ENCODE measurements around the gene WWC1. TPM values are rescaled to one million over a fixed set of nuclear protein-coding genes. Genes with fewer than 3 reads are reported as not detected.

Gene WWC1
- total RNA-seq, 1 donor from 2014 or later, result 48.6 TPM

DNA sequence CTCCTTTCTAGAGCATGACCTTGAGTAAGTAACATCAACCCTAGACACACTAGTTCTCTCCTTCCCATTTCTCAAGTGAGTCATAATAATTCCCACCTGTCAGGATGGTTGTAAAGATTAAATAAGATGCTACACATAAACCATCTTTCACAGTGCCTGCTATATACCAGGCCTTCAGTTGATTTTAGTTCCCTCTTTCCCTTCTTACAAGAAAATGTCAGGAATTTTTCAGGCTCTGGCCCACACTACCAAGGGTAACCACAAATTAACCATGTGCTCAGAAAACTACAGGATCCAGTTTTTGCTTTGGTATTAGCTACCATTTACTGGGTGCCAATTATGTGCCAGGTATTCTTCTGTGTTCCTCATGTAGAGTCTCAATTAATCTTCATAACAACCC lies 152.1 kb downstream of the WWC1 start:
- Histone ChIP-seq H2AFZ (ENCODE audit: low read depth, low read length) (no peak overlapping the region), H3K36me3 (ENCODE audit: insufficient read depth, low read length) (no peaks in the 10 kb centered on the region), H3K4me2 (ENCODE audit: low read length) (no peak overlapping the region), H4K20me1 (ENCODE audit: insufficient read depth, low read length) (no peaks in the 10 kb centered on the region), H3K79me2 (ENCODE audit: insufficient read depth, low read length) (no peaks in the 10 kb centered on the region), H3K27ac (ENCODE audit: low read depth, low read length) (no peak overlapping the region), H3K4me3 (ENCODE audit: insufficient read depth, low read depth, low read length) (no peak overlapping the region), H3K27me3 (ENCODE audit: insufficient read depth, low read length) (no peaks in the 10 kb centered on the region), H3K4me1 (ENCODE audit: insufficient read depth, low read length) (no peaks in the 10 kb centered on the region), H3K9ac (ENCODE audit: low read length) (no peak overlapping the region), H3K9me3 (ENCODE audit: insufficient read depth, low read depth, low read length) (no peaks in the 10 kb centered on the region)
- H3K9me3 Mint-ChIP-seq (ENCODE audit: unreplicated experiment), result no peaks in the 10 kb centered on the region
- DNase-seq (ENCODE audit: low read depth) (peak; percentile 39), FAIRE-seq (no peak)
- H3K27ac Mint-ChIP-seq (ENCODE audit: unreplicated experiment), result no peak overlapping the region
- TF ChIP-seq, protein P1, sequence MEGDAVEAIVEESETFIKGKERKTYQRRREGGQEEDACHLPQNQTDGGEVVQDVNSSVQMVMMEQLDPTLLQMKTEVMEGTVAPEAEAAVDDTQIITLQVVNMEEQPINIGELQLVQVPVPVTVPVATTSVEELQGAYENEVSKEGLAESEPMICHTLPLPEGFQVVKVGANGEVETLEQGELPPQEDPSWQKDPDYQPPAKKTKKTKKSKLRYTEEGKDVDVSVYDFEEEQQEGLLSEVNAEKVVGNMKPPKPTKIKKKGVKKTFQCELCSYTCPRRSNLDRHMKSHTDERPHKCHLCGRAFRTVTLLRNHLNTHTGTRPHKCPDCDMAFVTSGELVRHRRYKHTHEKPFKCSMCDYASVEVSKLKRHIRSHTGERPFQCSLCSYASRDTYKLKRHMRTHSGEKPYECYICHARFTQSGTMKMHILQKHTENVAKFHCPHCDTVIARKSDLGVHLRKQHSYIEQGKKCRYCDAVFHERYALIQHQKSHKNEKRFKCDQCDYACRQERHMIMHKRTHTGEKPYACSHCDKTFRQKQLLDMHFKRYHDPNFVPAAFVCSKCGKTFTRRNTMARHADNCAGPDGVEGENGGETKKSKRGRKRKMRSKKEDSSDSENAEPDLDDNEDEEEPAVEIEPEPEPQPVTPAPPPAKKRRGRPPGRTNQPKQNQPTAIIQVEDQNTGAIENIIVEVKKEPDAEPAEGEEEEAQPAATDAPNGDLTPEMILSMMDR (IDR thresholded peaks at IDR 0.05; ENCODE audit: insufficient read depth, low read depth, low read length), result no peak
- no peak for TF ChIP-seq EZH2 (IDR thresholded peaks at IDR 0.05; ENCODE audit: insufficient read depth, low read length)
- H3K36me3 Mint-ChIP-seq (ENCODE audit: low read depth, unreplicated experiment), result peaks cover 9% of the 10 kb centered on the region
- no peak overlapping the region for H3K4me3 Mint-ChIP-seq (ENCODE audit: unreplicated experiment)
- H3K4me1 Mint-ChIP-seq (ENCODE audit: low read depth, unreplicated experiment), result peaks cover 18% of the 10 kb centered on the region
- H3K27me3 Mint-ChIP-seq (ENCODE audit: low read depth, unreplicated experiment), result no peaks in the 10 kb centered on the region

DNA sequence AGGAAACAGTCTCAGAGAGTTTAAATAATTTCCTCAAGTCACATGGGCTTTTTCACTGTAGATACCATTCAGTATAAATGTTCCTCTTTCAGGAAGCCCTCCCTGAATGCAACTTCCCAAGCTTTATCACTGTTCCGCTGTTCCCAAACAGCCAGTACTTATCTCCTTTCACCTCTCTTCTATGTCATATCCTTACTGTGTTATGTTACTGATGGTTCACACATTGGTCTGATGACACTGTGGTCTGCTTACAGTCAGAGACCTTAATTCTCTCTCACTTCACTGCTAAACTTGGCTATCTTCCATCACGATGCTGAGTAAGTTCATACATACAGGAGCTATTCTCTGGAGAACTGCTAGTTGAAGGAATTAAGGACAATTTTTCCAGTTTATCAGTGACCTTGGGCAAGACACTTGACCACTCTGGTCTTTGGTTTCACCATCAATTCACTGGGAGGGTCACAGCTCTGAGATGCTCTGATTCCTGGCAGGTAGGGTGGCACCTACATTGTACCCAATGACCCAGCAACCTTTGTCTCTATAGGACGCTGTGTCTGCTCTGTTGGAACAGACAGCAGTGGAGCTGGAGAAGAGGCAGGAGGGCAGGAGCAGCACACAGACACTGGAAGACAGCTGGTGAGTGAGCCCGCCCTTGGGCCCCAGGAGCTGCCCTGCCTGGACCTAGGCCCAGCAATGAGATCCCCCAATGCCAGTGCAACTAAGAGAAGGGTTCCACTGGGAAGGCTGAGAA lies 152.7 kb downstream of the WWC1 start:
- no peak overlapping the region for H3K27ac ChIP-seq (ENCODE audit: low read depth, low read length)
- H3K4me3 ChIP-seq (ENCODE audit: insufficient read depth, low read depth, low read length), result no peak overlapping the region
- no peak overlapping the region for H3K27ac Mint-ChIP-seq (ENCODE audit: unreplicated experiment)
- H3K9me3 Mint-ChIP-seq (ENCODE audit: unreplicated experiment), result no peaks in the 10 kb centered on the region
- FAIRE-seq, result no peak
- peak; percentile 51 for DNase-seq (ENCODE audit: low read depth)
- H3K27me3 Mint-ChIP-seq (ENCODE audit: low read depth, unreplicated experiment), result no peaks in the 10 kb centered on the region
- no peaks in the 10 kb centered on the region for H3K36me3 ChIP-seq (ENCODE audit: insufficient read depth, low read length)
- H2AFZ ChIP-seq (ENCODE audit: low read depth, low read length), result no peak overlapping the region
- no peak overlapping the region for H3K4me3 Mint-ChIP-seq (ENCODE audit: unreplicated experiment)
- no peaks in the 10 kb centered on the region for H4K20me1 ChIP-seq (ENCODE audit: insufficient read depth, low read length)
- no peaks in the 10 kb centered on the region for H3K9me3 ChIP-seq (ENCODE audit: insufficient read depth, low read depth, low read length)
- H3K4me1 ChIP-seq (ENCODE audit: insufficient read depth, low read length), result no peaks in the 10 kb centered on the region
- peaks cover 6% of the 10 kb centered on the region for H3K36me3 Mint-ChIP-seq (ENCODE audit: low read depth, unreplicated experiment)
- no peaks in the 10 kb centered on the region for H3K27me3 ChIP-seq (ENCODE audit: insufficient read depth, low read length)
- H3K4me2 ChIP-seq (ENCODE audit: low read length), result no peak overlapping the region
- TF ChIP-seq EZH2 (IDR thresholded peaks at IDR 0.05; ENCODE audit: insufficient read depth, low read length), result no peak
- TF ChIP-seq, protein P1 (IDR thresholded peaks at IDR 0.05; ENCODE audit: insufficient read depth, low read depth, low read length), result no peak
- H3K79me2 ChIP-seq (ENCODE audit: insufficient read depth, low read length), result no peaks in the 10 kb centered on the region
- H3K4me1 Mint-ChIP-seq (ENCODE audit: low read depth, unreplicated experiment), result peaks cover 18% of the 10 kb centered on the region
- H3K9ac ChIP-seq (ENCODE audit: low read length), result no peak overlapping the region

DNA sequence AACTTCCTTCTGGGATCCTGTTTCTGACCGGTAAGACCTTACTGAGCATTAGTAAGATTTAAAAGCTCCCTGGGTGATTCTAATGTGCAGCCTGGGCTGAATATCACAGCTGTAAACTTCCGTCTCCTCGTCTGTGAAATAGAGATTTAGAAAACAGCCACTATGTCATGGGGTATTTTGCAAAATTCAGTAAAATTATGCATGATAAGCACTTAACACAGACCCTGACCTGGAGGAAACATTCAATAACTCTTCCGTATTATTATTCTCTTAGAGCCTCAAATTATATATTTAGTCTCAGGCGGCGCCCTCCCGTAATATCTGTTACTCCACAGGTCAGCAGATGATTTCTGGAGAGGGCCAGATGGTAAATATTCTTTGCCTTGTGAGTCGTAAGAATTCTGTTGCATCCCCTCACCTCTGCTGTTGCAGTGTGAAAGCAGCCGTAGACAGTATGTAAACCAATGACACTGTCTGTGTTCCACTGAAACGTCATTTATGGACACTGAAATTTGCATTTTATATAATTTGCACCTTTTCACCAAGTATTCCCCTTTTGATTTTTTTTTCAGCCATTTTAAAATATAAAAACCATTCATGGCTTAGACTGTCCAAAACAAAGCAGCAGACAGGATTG lies 155.7 kb downstream of the WWC1 start:
- no peaks in the 10 kb centered on the region for H3K79me2 ChIP-seq (ENCODE audit: insufficient read depth, low read length)
- no peaks in the 10 kb centered on the region for H3K27me3 Mint-ChIP-seq (ENCODE audit: low read depth, unreplicated experiment)
- no peak overlapping the region for H3K4me2 ChIP-seq (ENCODE audit: low read length)
- no peaks in the 10 kb centered on the region for H3K36me3 ChIP-seq (ENCODE audit: insufficient read depth, low read length)
- TF ChIP-seq EZH2 (IDR thresholded peaks at IDR 0.05; ENCODE audit: insufficient read depth, low read length), result no peak
- TF ChIP-seq, protein P1 (IDR thresholded peaks at IDR 0.05; ENCODE audit: insufficient read depth, low read depth, low read length), result no peak
- H3K9me3 ChIP-seq (ENCODE audit: insufficient read depth, low read depth, low read length), result no peaks in the 10 kb centered on the region
- no peak overlapping the region for H3K9ac ChIP-seq (ENCODE audit: low read length)
- peaks cover 4% of the 10 kb centered on the region for H3K36me3 Mint-ChIP-seq (ENCODE audit: low read depth, unreplicated experiment)
- FAIRE-seq (no peak), DNase-seq (ENCODE audit: low read depth) (no peak)
- H3K27ac Mint-ChIP-seq (ENCODE audit: unreplicated experiment), result no peak overlapping the region
- no peak overlapping the region for H3K27ac ChIP-seq (ENCODE audit: low read depth, low read length)
- no peaks in the 10 kb centered on the region for H3K9me3 Mint-ChIP-seq (ENCODE audit: unreplicated experiment)
- H3K4me3 Mint-ChIP-seq (ENCODE audit: unreplicated experiment), result no peak overlapping the region
- H2AFZ ChIP-seq (ENCODE audit: low read depth, low read length), result no peak overlapping the region
- H4K20me1 ChIP-seq (ENCODE audit: insufficient read depth, low read length), result no peaks in the 10 kb centered on the region
- no peaks in the 10 kb centered on the region for H3K27me3 ChIP-seq (ENCODE audit: insufficient read depth, low read length)
- H3K4me1 ChIP-seq (ENCODE audit: insufficient read depth, low read length), result no peaks in the 10 kb centered on the region
- no peak overlapping the region for H3K4me3 ChIP-seq (ENCODE audit: insufficient read depth, low read depth, low read length)
- H3K4me1 Mint-ChIP-seq (ENCODE audit: low read depth, unreplicated experiment), result peaks cover 18% of the 10 kb centered on the region
